H1 (cell line): Measurements from ENCODE around the gene RAP2B. TPM values are rescaled to one million over a fixed set of nuclear protein-coding genes. Genes with fewer than 3 reads are reported as not detected.

ENCODE experiments used
- NRF1 ChIP-seq: IDR thresholded peaks from 2 replicates; pipeline ENCODE4 v1.6.1; 2011; ENCODE audit warnings: mild to moderate bottlenecking, low read depth, low read length, improper control_type of control experiment
- polyA plus RNA-seq, 7 experiments: library from polyadenylated mRNA; depleted of rRNA in 3 of 7; stranded (reverse) in 5 of 7; unstranded in 2 of 7; fragments of >200 nt in 5 of 7; fragments of 200-250 nt in 2 of 7; gene quantifications; 1 replicate in 5 of 7; 2 replicates in 1 of 7; 4 replicates in 1 of 7; pipeline versions ENCODE4 v1.2.1 to v1.2.3, GENCODE V29; 2011 to 2013; ENCODE audit warnings: missing spikeins in 2 of 7, mixed read lengths in 2 of 7
- total RNA-seq: library from RNA; stranded (reverse); fragmentation: NEBNext Ultra II Directional; extraction: Animal tissue kit (Norgen Biotek cat#: 25700); gene quantifications from 2 replicates; pipeline ENCODE4 v1.2.1, GENCODE V29; 2021
- TF ChIP-seq, protein P1 (sequence below): IDR thresholded peaks from 2 replicates; pipeline ENCODE4 v1.6.1; 2012; ENCODE audit warnings: inconsistent platforms

The RAP2B gene
- total and polyA plus RNA-seq, 2 of the 8 experiments (the other 6 are each of a cell fraction or from before 2014, with no cell fraction given) = 7.5 to 20.3 TPM

DNA sequence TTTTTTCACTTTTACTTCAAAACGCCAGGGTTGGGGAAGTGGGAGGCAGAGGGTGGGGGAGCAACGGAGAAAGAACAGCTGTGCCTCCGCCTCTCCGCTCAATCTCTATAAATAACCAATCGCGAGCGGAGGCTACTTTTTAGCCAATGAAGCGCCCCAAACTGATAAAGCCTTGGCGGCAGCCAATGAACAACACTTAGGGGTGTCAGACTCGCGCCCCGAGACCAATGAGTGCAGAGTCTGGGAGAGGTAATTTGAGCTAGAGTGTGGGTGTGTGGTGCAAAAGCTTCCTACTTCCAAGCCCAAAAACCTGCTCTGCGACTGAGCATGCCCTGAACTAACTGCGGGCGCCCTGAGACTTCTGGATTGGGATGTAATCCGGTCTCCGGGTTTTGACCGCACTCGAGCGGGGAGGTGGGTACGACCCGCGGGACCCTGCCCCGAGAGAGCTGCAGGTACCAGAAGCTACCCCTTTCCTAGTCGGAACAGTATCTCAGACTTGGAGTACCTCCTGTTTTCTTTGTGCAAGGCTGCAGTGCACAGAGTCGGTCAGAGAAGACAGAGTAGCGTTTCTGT is 800 bp upstream of the RAP2B start (continued):
- TF ChIP-seq, protein P1, sequence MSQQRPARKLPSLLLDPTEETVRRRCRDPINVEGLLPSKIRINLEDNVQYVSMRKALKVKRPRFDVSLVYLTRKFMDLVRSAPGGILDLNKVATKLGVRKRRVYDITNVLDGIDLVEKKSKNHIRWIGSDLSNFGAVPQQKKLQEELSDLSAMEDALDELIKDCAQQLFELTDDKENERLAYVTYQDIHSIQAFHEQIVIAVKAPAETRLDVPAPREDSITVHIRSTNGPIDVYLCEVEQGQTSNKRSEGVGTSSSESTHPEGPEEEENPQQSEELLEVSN = no peak
- no peak for TF ChIP-seq NRF1
- TF ChIP-seq, all 59 proteins: peak for 17
